ENCODE measurements around the gene RIPK1. TPM values are rescaled to one million over a fixed set of nuclear protein-coding genes. Genes with fewer than 3 reads are reported as not detected.
"Not testable (repeated sequence)": the region's sequence is repeated elsewhere in the genome, so short reads cannot be mapped to it uniquely, and the experiment has no call there.

The RIPK1 gene
- total RNA-seq, 2 donors from 2014 or later, result 23.5 to 30.6 TPM

GRCh38 chr6:3052481-3053230, 15.6 kb upstream of the RIPK1 start:
- H3K4me1 ChIP-seq, result no peaks in the 10 kb centered on the region
- peak overlapping the region in 1 of 2 donors; percentile 47 for H3K9ac ChIP-seq (ENCODE audit: low read depth in 2 of 2, low read length in 2 of 2)
- H3K27ac ChIP-seq, result no peak overlapping the region
- no peaks in the 10 kb centered on the region for H3K27me3 ChIP-seq
- intact Hi-C loops (cut with DNase I), result no loop called here
- H3K4me3 ChIP-seq, result no peak overlapping the region
- TF ChIP-seq CTCF (IDR thresholded peaks at IDR 0.05), result no peak
- H3K36me3 ChIP-seq, result no peaks in the 10 kb centered on the region
- DNase-seq, result no peak
- no peaks in the 10 kb centered on the region for H3K9me3 ChIP-seq

- H3K27ac ChIP-seq, result no peak overlapping the region
These were observed 15.1 kb upstream of the RIPK1 start for GRCh38 chr6:3053231-3053508.

GRCh38 chr6:3054229-3055157, 13.8 kb upstream of the RIPK1 start:
- not testable (repeated sequence) for H3K9me3 ChIP-seq; H3K27ac ChIP-seq; H3K36me3 ChIP-seq; H3K9ac ChIP-seq (ENCODE audit: low read depth in 2 of 2, low read length in 2 of 2); H3K4me1 ChIP-seq; H3K27me3 ChIP-seq
- H3K4me3 ChIP-seq, result peak overlapping the region; percentile 40
- DNase-seq, result peak; percentile 67
- intact Hi-C loops (cut with DNase I), result loop anchor here (5.0 kb wide), 1 partner anchor 207 kb away; no protein-coding TSS in a partner anchor

More at GRCh38 chr6:3053231-3053508, 15.1 kb upstream of the RIPK1 start:
- peak overlapping the region; percentile 40 for H3K4me3 ChIP-seq
- H3K9me3 ChIP-seq, result no peaks in the 10 kb centered on the region
- H3K4me1 ChIP-seq, result no peaks in the 10 kb centered on the region
- intact Hi-C loops (cut with DNase I), result no loop called here
- H3K27me3 ChIP-seq, result no peaks in the 10 kb centered on the region
- no peaks in the 10 kb centered on the region for H3K36me3 ChIP-seq
- no peak for TF ChIP-seq CTCF (IDR thresholded peaks at IDR 0.05)
- peak overlapping the region in 1 of 2 donors; percentile 47 for H3K9ac ChIP-seq (ENCODE audit: low read depth in 2 of 2, low read length in 2 of 2)
- DNase-seq, result no peak

DNA sequence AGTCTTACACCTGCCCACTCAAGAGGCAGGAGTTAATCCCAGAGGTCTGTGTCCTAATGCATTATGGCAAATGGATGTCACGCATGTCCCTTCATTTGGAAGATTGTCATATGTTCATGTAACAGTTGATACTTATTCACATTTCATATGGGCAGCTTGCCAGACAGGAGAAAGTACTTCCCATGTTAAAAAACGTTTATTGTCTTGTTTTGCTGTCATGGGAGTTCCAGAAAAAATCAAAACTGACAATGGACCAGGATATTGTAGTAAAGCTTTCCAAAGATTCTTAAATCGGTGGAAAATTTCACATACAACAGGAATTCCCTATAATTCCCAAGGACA, 13.2 kb upstream of the RIPK1 start:
- not testable (repeated sequence) for H3K4me1 ChIP-seq; H3K9ac ChIP-seq (ENCODE audit: low read depth in 2 of 2, low read length in 2 of 2); H3K4me3 ChIP-seq; H3K27ac ChIP-seq; DNase-seq; H3K36me3 ChIP-seq; H3K9me3 ChIP-seq; H3K27me3 ChIP-seq
- intact Hi-C loops (cut with DNase I), result loop anchor here (5.0 kb wide), 1 partner anchor 208 kb away; no protein-coding TSS in a partner anchor

GRCh38 chr6:3057063-3057770, 11.1 kb upstream of the RIPK1 start:
- Histone ChIP-seq H3K36me3 (no peaks in the 10 kb centered on the region), H3K9me3 (no peaks in the 10 kb centered on the region), H3K4me3 (no peak overlapping the region), H3K4me1 (no peaks in the 10 kb centered on the region), H3K27ac (no peak overlapping the region), H3K9ac (ENCODE audit: low read depth in 2 of 2, low read length in 2 of 2) (no peak overlapping the region), H3K27me3 (no peaks in the 10 kb centered on the region)
- DNase-seq, result no peak
- TF ChIP-seq CTCF (IDR thresholded peaks at IDR 0.05), result no peak
- intact Hi-C loops (cut with DNase I), result loop anchor here (5.0 kb wide), 1 partner anchor 210 kb away; no protein-coding TSS in a partner anchor

DNA sequence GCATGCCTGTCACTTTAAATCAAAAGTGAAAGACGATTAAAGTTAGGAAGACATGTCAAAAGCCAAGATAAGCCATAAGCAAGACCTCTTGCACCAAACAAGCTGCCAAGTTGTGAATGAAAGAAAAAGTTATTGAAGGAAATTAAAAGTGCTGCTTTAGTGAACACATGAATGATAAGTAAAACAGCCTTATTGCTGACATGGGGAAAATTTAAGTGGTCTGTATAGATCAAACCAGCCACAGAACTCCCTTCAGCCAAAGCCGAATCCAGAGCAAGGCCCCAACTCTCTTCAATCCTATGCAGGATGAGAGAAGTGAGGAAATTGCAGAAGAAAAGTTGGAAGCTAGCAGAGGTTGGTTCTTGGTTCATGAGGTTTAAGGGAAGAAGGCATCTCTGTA, 9.3 kb upstream of the RIPK1 start:
- Histone ChIP-seq H3K9ac (ENCODE audit: low read depth in 2 of 2, low read length in 2 of 2) (no peak overlapping the region), H3K4me3 (no peak overlapping the region), H3K9me3 (no peaks in the 10 kb centered on the region), H3K4me1 (no peaks in the 10 kb centered on the region), H3K27ac (no peak overlapping the region), H3K36me3 (no peaks in the 10 kb centered on the region), H3K27me3 (no peaks in the 10 kb centered on the region)
- intact Hi-C loops (cut with DNase I), result loop anchor here (2.0 to 5.0 kb wide), 2 partner anchors 62 to 212 kb away; no protein-coding TSS in a partner anchor
- DNase-seq, result no peak
- TF ChIP-seq CTCF (IDR thresholded peaks at IDR 0.05), result no peak

- H3K9ac ChIP-seq (ENCODE audit: low read depth in 2 of 2, low read length in 2 of 2); H3K27ac ChIP-seq; H3K4me1 ChIP-seq; H3K36me3 ChIP-seq; H3K27me3 ChIP-seq; H3K4me3 ChIP-seq; DNase-seq; H3K9me3 ChIP-seq; intact Hi-C loops (cut with DNase I): not testable (repeated sequence)
These were observed 8.2 kb upstream of the RIPK1 start for GRCh38 chr6:3060092-3060491.
